Astrocyte (in vitro differentiated cells and primary cell): ENCODE measurements around the gene ANKFY1. TPM values are rescaled to one million over a fixed set of nuclear protein-coding genes. Genes with fewer than 3 reads are reported as not detected.

Experiments
- DNase-seq: peaks from one replicate; pipeline ENCODE4 v3.0.0-alpha.2; 2010; ENCODE audit warnings: low read depth
- FAIRE-seq: peaks from 2 replicates; lab custom pipeline; 2011; peaks lifted over from hg19 to GRCh38; lab: Jason Lieb, UNC
- H2AFZ ChIP-seq: 2 replicates; pipeline ENCODE4 v1.6.0; 2012; ENCODE audit warnings: low read depth, low read length, inconsistent platforms
- H3K27ac ChIP-seq: 2 replicates; pipeline ENCODE4 v1.5.1; 2011; ENCODE audit warnings: low read depth, low read length, inconsistent platforms
- H3K27me3 ChIP-seq: 2 replicates; pipeline ENCODE4 v1.6.0; 2011; ENCODE audit warnings: low read length, inconsistent platforms; ENCODE audit not compliant: insufficient read depth
- H3K36me3 ChIP-seq: 2 replicates; pipeline ENCODE4 v1.5.1; 2011; ENCODE audit warnings: low read length, inconsistent platforms; ENCODE audit not compliant: insufficient read depth
- H3K4me1 ChIP-seq: 2 replicates; pipeline ENCODE4 v1.5.1; 2011; ENCODE audit warnings: low read length, inconsistent platforms; ENCODE audit not compliant: insufficient read depth
- H3K4me2 ChIP-seq: 2 replicates; pipeline ENCODE4 v1.6.0; 2012; ENCODE audit warnings: low read length, inconsistent platforms
- H3K4me3 ChIP-seq: 2 replicates; pipeline ENCODE4 v1.5.1; 2011; ENCODE audit warnings: low read depth, mild to moderate bottlenecking, low read length, inconsistent platforms; ENCODE audit not compliant: insufficient read depth
- H3K79me2 ChIP-seq: 2 replicates; pipeline ENCODE4 v1.6.0; 2012; ENCODE audit warnings: mild to moderate bottlenecking, low read length, inconsistent platforms; ENCODE audit not compliant: insufficient read depth
- H3K9ac ChIP-seq: 2 replicates; pipeline ENCODE4 v1.6.0; 2012; ENCODE audit warnings: mild to moderate bottlenecking, low read length, inconsistent platforms
- H3K9me3 ChIP-seq: 2 replicates; pipeline ENCODE4 v1.5.1; 2012; ENCODE audit warnings: low read depth, mild to moderate bottlenecking, low read length, inconsistent platforms; ENCODE audit not compliant: insufficient read depth
- H4K20me1 ChIP-seq: 2 replicates; pipeline ENCODE4 v1.6.0; 2012; ENCODE audit warnings: low read length, inconsistent platforms; ENCODE audit not compliant: insufficient read depth
- H3K27ac Mint-ChIP-seq: one replicate; pipeline ENCODE4 v1.8.0; 2021; ENCODE audit warnings: mild to moderate bottlenecking, mixed read lengths; ENCODE audit not compliant: unreplicated experiment
- H3K27me3 Mint-ChIP-seq: one replicate; pipeline ENCODE4 v1.8.0; 2021; ENCODE audit warnings: low read depth, mixed read lengths; ENCODE audit not compliant: unreplicated experiment
- H3K36me3 Mint-ChIP-seq: one replicate; pipeline ENCODE4 v1.8.0; 2021; ENCODE audit warnings: low read depth, mixed read lengths; ENCODE audit not compliant: unreplicated experiment
- H3K4me1 Mint-ChIP-seq: one replicate; pipeline ENCODE4 v1.8.0; 2021; ENCODE audit warnings: low read depth, mixed read lengths; ENCODE audit not compliant: unreplicated experiment
- H3K4me3 Mint-ChIP-seq: one replicate; pipeline ENCODE4 v1.8.0; 2021; ENCODE audit warnings: mild to moderate bottlenecking, moderate library complexity, mixed read lengths; ENCODE audit not compliant: unreplicated experiment
- H3K9me3 Mint-ChIP-seq: one replicate; pipeline ENCODE4 v1.8.0; 2021; ENCODE audit warnings: mild to moderate bottlenecking, mixed read lengths; ENCODE audit not compliant: unreplicated experiment
- EZH2 ChIP-seq: IDR thresholded peaks from 2 replicates; pipeline ENCODE4 v1.6.1; 2012; ENCODE audit warnings: mild to moderate bottlenecking, low read length, inconsistent platforms; ENCODE audit not compliant: insufficient read depth
- total RNA-seq: library from RNA; stranded (reverse); gene quantifications from 2 replicates; pipeline ENCODE4 v1.2.1, GENCODE V29; 2021
- TF ChIP-seq, protein P1 (sequence below): IDR thresholded peaks from 2 replicates; pipeline ENCODE4 v1.5.1; 2011; ENCODE audit warnings: low read depth, mild to moderate bottlenecking, inconsistent platforms, low read length, moderate library complexity; ENCODE audit not compliant: insufficient read depth

The ANKFY1 gene
- total RNA-seq, 1 donor from 2014 or later, result 52.0 TPM

DNA sequence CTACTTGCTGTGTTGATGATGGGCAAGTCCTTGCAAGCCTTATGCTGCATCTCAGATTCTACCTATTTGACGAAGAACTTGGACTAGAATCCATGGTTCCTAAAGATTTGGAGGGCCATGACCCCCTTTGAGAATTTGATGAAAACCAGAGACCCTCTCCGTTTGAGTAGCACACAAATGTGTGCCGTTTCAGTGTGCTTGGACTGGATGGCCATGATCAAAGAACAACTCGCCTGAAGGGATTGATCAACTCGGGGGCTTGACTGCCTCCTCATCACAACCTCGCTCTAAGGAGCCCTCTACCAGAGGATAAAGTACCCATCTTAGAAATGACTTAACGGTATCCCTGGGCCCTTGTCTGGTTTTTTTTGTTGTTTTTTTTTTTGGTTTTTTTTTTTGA is 2.8 kb upstream of the ANKFY1 start:
- no peaks in the 10 kb centered on the region for H3K9me3 ChIP-seq
- no peak overlapping the region for H3K9ac ChIP-seq
- peaks cover 26% of the 10 kb centered on the region for H3K79me2 ChIP-seq
- DNase-seq (no peak), FAIRE-seq (no peak)
- H3K4me3 ChIP-seq, result no peak overlapping the region
- peaks cover 21% of the 10 kb centered on the region for H4K20me1 ChIP-seq
- H3K4me1 ChIP-seq, result peaks cover 9% of the 10 kb centered on the region
- TF ChIP-seq, protein P1, sequence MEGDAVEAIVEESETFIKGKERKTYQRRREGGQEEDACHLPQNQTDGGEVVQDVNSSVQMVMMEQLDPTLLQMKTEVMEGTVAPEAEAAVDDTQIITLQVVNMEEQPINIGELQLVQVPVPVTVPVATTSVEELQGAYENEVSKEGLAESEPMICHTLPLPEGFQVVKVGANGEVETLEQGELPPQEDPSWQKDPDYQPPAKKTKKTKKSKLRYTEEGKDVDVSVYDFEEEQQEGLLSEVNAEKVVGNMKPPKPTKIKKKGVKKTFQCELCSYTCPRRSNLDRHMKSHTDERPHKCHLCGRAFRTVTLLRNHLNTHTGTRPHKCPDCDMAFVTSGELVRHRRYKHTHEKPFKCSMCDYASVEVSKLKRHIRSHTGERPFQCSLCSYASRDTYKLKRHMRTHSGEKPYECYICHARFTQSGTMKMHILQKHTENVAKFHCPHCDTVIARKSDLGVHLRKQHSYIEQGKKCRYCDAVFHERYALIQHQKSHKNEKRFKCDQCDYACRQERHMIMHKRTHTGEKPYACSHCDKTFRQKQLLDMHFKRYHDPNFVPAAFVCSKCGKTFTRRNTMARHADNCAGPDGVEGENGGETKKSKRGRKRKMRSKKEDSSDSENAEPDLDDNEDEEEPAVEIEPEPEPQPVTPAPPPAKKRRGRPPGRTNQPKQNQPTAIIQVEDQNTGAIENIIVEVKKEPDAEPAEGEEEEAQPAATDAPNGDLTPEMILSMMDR, result no peak
- no peak for TF ChIP-seq EZH2
- H3K27ac ChIP-seq, result no peak overlapping the region
- H3K9me3 Mint-ChIP-seq, result peaks cover 4% of the 10 kb centered on the region
- no peak overlapping the region for H3K4me3 Mint-ChIP-seq
- H3K4me1 Mint-ChIP-seq, result peaks cover 18% of the 10 kb centered on the region
- no peak overlapping the region for H3K4me2 ChIP-seq
- H3K27ac Mint-ChIP-seq, result no peak overlapping the region
- H3K36me3 Mint-ChIP-seq, result peaks cover 6% of the 10 kb centered on the region
- H3K27me3 ChIP-seq, result no peaks in the 10 kb centered on the region
- H2AFZ ChIP-seq, result no peak overlapping the region
- H3K36me3 ChIP-seq, result peaks cover 16% of the 10 kb centered on the region
- no peaks in the 10 kb centered on the region for H3K27me3 Mint-ChIP-seq

DNA sequence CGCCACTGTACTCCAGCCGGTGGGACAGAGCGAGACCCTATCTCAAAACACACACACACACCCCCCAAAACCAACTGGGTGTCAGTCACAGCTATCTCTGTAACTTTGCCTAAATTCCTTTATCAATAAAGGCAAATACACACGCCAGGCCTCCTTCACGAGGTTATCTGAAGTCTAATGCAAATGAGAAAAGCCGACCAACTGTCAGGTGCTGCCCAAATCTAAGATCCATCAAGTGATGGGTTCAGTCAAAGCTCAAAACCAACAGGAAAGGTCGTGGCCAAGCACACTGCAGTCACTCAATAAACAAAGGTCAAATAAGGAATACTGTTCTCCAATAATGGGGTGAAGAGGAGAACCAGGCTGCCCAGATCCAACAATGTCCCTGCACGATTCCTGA is 1.1 kb downstream of the ANKFY1 start:
- peaks cover 7% of the 10 kb centered on the region for H3K9me3 ChIP-seq
- no peak overlapping the region for H2AFZ ChIP-seq
- Mint-ChIP-seq H3K4me1 (peaks cover 20% of the 10 kb centered on the region), H3K4me3 (peak overlapping the region; percentile 89), H3K27ac (peak overlapping the region; percentile 83), H3K9me3 (peaks cover 13% of the 10 kb centered on the region), H3K36me3 (peaks cover 20% of the 10 kb centered on the region), H3K27me3 (no peaks in the 10 kb centered on the region)
- peaks cover 10% of the 10 kb centered on the region for H3K4me1 ChIP-seq
- TF ChIP-seq, protein P1, result no peak
- TF ChIP-seq EZH2, result no peak
- H4K20me1 ChIP-seq, result peaks cover 44% of the 10 kb centered on the region
- H3K36me3 ChIP-seq, result peaks cover 4% of the 10 kb centered on the region
- H3K9ac ChIP-seq, result peak overlapping the region; percentile 97
- peaks cover 63% of the 10 kb centered on the region for H3K79me2 ChIP-seq
- FAIRE-seq (no peak), DNase-seq (no peak)
- H3K4me2 ChIP-seq, result peak overlapping the region; percentile 90
- H3K4me3 ChIP-seq, result peak overlapping the region; percentile 86
- H3K27ac ChIP-seq, result peak overlapping the region; percentile 88
- no peaks in the 10 kb centered on the region for H3K27me3 ChIP-seq

DNA sequence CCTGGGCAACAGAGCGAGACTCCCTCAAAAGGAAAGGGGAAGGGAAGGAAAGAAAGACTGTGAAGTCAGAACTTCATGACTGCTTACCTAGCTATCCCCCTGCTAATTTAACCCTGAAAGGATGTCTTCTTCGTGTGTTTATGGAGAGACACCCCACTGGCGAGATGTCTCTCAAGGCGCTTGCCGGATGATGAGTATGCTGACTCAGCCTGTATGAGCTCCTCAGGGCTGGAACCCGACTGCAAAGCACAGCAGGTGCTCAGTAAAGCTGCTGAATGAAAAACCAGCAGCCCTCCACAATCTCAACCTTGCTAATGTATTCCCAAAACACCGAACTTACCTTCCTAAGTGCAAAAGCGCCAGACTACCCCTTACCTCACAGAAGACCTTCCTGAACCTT is 2.3 kb downstream of the ANKFY1 start:
- H3K4me3 ChIP-seq, result no peak overlapping the region
- H3K27me3 ChIP-seq, result no peaks in the 10 kb centered on the region
- FAIRE-seq (no peak), DNase-seq (no peak)
- H3K36me3 ChIP-seq, result peaks cover 4% of the 10 kb centered on the region
- H3K4me3 Mint-ChIP-seq, result peak overlapping the region; percentile 71
- H3K9ac ChIP-seq, result no peak overlapping the region
- H3K9me3 ChIP-seq, result peaks cover 7% of the 10 kb centered on the region
- H2AFZ ChIP-seq, result no peak overlapping the region
- peaks cover 26% of the 10 kb centered on the region for H3K4me1 Mint-ChIP-seq
- no peak overlapping the region for H3K27ac Mint-ChIP-seq
- peaks cover 16% of the 10 kb centered on the region for H3K36me3 Mint-ChIP-seq
- peaks cover 56% of the 10 kb centered on the region for H4K20me1 ChIP-seq
- H3K27ac ChIP-seq, result no peak overlapping the region
- peaks cover 76% of the 10 kb centered on the region for H3K79me2 ChIP-seq
- peaks cover 13% of the 10 kb centered on the region for H3K9me3 Mint-ChIP-seq
- no peaks in the 10 kb centered on the region for H3K27me3 Mint-ChIP-seq
- no peak for TF ChIP-seq EZH2
- TF ChIP-seq, protein P1, result no peak
- H3K4me1 ChIP-seq, result peaks cover 10% of the 10 kb centered on the region
- H3K4me2 ChIP-seq, result no peak overlapping the region
